Stimulated activated CD4-positive, alpha-beta T cell treated with anti-CD3 and anti-CD28 coated beads, Interleukin-12 subunit alpha, Interleukin-12 subunit beta, amount 100 ng/mL, for 24 hours (primary cell): ENCODE data around the gene GNAI2.

ENCODE experiments used
- DNase-seq, 2 experiments: peaks; one replicate each; pipeline ENCODE4 v3.0.0-alpha.2; 2020; ENCODE audit warnings: low read depth in 2 of 2

The GNAI2 gene

DNA sequence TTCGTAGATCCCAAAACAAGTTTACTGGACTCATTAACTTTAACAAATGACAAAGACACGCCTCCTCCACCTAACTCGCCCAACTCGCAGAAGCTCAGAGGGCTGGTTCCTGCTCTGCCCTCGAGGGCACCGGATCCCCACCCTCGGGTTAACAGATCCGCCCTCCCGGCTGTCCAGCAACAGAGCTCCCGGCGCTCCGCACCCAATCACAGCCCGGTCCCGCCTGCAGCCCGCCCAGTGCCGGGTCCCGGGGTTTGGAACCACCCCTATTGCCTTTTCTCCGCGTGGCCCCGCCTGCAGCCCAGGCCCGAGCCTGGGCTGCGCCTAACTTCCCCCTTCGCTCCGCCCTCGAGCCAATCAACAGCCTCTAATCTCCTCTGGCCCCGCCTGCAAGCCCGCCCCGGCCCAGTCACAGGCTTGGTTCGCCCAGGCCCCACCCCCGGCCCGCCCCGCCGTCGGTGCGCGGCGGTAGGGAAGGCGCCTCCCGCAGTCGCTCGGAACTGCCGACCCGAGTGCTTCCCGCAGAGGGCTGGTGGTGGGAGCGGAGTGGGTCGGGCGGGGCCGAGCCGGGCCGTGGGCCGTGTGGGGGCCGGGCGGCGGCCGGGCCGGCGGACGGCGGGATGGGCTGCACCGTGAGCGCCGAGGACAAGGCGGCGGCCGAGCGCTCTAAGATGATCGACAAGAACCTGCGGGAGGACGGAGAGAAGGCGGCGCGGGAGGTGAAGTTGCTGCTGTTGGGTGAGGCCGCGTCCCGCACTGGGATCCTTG is at the start of gene GNAI2:
TSS of gene GNAI2 (plus strand) at position 489 of the 768 bp plus-strand sequence. CDS start at position 621, 132 bp downstream.
- peak; percentile 96 to 98 for DNase-seq

DNA sequence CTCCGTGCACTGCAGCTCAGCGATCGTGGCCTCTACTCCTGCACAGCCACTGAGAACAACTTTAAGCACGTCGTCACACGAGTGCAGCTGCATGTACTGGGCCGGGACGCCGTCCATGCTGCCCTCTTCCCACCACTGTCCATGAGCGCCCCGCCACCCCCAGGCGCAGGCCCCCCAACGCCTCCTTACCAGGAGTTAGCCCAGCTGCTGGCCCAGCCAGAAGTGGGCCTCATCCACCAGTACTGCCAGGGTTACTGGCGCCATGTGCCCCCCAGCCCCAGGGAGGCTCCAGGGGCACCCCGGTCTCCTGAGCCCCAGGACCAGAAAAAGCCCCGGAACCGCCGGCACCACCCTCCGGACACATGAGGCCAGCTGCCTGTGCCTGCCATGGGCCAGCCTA is 48.3 kb upstream of the GNAI2 start:
- no peak for DNase-seq

DNA sequence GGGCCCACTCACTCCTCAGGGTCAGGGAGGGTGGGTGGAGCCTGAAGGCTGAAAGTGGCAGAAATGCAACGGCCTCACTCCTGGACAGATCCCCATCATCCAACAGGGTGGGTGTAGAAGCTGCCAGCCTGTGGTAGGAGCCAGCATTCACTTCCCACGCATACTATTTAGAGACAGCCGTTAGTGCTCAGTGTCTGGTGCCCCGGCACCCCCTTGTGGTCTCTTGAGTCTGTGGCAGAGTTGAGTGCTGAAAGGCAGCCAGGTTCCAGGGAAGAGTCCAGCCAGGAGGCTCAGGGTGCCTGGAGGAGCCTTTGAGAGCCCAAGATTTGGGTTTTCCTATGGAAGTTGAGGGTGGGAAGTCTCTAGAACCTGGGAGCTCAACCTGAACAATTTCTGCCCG is 46.7 kb upstream of the GNAI2 start:
- peak in 1 of 2 experiments; percentile 37 for DNase-seq

DNA sequence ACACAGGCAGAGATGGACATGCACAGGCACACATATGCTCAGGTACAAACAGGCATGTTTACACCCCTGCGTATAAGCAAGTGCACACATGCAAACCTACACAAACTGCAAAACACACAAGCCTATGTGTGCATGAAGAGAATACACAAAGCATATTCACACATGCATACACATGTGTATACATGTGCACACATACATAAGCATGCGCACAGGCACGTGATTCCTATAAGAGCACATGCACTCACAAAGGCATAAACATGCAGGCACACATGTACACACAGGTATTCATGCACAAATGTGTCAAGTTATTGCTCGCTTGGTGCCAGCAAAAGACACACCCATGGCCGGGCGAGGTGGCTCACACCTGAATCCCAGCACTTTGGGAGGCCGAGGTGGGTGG is 46.0 kb upstream of the GNAI2 start:
- DNase-seq = no peak

DNA sequence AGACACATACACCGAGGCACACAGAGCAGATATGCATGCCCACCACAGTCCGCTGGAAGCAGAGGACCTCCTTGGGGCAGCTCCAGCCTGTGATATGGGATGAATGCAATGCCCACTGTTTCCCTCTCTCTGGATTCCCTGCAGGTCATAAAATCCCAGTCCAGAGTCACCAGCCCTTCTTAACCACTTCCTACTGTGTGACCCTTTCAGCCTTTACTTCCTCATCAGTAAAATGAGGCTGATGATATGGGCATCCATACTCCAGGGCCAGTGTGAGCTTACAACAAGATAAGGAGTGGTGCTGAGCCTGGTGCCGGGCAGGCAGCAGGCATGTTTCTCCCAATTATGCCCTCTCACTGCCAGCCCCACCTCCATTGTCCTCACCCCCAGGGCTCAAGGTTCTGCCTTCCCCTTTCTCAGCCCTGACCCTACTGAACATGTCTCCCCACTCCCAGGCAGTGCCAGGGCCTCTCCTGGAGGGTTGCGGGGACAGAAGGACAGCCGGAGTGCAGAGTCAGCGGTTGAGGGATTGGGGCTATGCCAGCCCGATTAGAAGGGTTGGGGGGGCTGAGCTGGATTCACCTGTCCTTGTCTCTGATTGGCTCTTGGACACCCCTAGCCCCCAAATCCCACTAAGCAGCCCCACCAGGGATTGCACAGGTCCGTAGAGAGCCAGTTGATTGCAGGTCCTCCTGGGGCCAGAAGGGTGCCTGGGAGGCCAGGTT is 44.9 kb upstream of the GNAI2 start, which contains the start of gene GNAT1:
TSS of gene GNAT1 (plus strand) at position 675 of the 725 bp plus-strand sequence. CDS start 116 bp downstream, outside the sequence.
- DNase-seq = no peak

DNA sequence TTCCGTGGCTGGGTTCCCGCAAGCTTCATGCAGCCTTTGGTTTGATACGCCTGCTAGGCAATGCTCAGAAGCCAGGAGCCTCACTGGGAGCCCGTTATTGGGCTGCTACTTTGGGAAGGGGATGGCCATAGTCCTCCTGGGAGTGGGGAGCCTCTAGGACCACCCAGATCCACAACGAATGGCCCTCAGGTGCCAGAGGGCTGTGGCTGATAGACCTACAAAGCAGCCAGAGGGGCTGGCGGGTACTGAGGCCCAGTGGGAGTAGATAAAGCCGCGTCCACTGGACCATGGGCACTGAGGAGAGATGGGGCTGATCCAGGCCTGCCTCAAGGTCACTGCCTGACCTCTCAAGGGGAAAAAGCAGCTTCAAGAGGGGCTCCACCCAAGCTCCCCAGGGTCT is 43.9 kb upstream of the GNAI2 start:
- no peak for DNase-seq

DNA sequence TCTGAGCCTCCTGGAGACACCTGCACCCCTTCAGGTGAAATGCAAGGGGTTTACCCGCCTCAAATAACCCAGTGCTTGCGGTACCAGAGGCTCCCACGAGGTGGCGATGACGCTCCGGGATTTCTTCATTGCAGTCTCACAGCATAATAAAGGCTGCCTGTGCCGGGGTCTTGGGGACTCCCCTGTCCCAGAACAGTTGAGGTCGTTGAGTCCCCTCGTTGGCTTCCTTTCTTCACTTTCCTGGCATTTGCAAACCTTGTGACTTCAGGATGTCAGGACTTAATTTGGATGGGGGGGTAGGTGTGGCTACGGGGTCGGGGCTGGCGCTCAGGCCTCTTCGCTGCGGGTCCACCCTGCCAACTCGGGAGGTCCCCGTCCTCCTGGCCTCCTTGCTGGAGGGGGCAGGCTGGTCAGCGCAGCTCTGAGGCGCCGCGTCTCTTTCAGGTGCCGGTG is 43.3 kb upstream of the GNAI2 start:
- DNase-seq = peak; percentile 66 to 85

DNA sequence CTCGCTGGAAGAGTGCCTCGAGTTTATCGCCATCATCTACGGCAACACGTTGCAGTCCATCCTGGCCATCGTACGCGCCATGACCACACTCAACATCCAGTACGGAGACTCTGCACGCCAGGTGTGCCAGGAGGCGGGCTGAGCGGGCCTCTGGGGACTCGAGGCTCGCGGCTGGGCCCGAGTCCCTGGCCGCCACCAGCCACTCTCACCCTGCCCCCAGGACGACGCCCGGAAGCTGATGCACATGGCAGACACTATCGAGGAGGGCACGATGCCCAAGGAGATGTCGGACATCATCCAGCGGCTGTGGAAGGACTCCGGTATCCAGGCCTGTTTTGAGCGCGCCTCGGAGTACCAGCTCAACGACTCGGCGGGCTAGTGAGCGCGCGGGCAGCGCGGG is 42.7 kb upstream of the GNAI2 start:
- DNase-seq = no peak

DNA sequence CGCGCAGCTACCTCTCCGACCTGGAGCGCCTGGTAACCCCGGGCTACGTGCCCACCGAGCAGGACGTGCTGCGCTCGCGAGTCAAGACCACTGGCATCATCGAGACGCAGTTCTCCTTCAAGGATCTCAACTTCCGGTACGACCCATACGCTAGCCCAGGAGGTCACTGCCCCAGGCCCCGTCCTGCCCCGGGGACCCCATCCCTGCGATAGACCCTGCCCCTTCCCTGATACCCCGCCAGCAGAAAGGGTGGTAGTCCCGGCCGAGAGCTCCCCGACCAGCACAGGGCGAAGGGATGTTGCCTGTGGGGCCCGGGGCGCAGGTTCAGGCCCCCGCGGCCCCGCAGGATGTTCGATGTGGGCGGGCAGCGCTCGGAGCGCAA is 42.3 kb upstream of the GNAI2 start:
- no peak for DNase-seq

DNA sequence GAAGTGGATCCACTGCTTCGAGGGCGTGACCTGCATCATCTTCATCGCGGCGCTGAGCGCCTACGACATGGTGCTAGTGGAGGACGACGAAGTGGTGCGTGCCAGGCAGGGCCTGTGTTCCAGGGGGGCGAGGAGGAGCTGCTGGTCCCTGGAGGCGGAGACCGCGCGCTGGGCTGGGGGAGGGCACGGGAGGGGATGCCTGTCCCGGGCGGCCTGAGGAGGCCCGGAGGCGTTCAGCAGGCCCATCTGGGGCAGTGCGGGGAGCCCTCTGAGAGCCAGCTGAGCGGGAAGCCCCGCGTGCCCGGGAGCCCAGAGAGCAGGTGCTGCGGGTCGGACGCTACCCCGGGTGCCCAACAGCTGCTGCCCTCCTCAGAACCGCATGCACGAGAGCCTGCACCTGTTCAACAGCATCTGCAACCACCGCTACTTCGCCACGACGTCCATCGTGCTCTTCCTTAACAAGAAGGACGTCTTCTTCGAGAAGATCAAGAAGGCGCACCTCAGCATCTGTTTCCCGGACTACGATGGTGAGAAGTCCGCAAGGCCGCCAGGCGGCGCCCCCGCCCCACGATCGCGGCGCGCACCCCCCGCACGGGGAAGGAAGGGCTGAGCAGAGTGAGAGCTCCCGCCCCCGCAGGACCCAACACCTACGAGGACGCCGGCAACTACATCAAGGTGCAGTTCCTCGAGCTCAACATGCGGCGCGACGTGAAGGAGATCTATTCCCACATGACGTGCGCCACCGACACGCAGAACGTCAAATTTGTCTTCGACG is 41.7 kb upstream of the GNAI2 start:
- DNase-seq = peak; percentile 56 to 70

DNA sequence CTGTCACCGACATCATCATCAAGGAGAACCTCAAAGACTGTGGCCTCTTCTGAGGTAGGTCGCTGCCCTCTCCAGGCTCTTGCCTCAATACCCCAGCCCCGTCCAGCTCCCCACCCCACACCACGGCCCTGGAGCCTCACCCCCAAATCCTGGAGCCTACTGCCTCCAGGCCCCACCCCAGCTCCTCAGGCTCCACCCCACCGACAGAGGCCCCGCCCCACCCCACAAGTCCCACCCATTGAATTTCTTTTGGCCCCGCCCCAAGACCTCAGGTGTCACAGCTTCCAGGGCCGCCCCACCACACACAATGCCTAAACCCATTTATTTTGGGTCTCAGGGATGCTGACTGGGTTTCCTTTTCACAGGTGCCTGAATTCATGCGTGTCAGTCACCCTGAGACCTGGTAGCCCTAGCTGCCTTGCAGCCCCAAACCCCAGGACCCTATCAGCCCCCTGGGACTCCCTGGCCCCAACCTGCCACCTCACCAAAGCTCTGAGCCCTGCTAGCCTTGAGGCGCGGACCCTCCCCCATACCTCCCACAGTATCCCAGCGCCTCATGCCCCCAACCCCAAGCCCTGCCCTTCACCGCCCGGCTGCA is 41.0 kb upstream of the GNAI2 start:
- no peak for DNase-seq

DNA sequence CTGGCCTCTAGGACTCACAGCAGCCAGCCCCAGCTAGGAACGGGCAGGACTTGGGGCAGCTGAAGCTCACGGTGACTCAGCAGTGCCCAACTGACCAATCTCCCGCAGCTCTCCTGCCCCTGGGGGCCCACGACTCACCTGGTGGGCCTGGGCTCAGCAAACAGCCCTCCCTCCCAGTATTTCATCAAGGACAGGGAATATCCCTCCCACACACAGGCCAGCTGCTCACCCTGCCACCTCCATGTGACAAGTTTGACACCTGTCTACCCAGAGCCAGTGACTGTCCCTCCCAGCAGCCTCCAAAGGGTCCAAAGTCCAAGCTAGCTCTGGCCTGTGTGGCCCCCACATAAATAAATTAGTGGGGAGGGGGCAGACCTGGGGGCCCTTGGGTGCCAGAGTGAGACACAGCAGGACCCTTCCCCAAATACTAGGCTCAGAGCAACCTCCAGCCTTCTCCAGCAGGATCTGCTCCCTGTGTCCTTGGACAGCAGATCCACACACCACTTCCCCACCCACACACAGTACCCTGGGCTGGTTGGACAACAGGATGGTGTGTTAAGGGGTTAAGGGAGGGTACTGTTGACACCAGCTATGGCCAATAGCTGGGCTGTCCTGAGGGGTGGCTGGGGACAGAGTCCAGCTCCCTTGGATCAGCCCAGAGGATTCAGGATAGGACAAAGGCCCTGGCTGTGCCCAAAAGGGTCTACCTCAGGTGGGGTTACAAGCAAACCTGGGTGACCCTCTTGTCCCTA is 40.3 kb upstream of the GNAI2 start:
- DNase-seq = no peak

DNA sequence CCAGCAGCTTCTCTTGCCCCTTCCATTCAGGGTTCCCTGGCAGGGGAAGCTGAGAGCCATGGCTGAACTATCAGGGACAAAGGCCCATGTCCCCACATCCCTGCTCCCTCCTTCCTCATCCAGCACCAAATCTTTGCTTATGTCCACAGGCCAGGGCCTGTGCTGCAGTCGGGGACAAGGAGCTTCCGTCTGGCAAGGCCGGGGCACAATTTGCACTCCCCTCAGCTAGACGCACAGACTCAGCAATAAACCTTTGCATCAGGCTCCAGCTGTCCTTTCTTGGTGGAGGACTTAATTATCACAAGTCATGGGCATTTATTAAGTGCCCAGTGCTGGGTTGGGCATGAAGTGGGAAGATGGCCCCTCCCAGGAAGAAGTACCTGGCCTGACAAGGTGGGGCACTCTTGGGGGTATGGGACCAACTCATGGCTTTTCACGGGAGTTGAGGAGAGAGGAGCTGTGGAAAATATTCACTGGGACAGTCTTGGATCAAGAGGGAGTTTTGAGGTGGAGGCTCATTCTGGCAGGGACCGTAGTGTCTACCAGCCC is 39.7 kb upstream of the GNAI2 start:
- no peak for DNase-seq

DNA sequence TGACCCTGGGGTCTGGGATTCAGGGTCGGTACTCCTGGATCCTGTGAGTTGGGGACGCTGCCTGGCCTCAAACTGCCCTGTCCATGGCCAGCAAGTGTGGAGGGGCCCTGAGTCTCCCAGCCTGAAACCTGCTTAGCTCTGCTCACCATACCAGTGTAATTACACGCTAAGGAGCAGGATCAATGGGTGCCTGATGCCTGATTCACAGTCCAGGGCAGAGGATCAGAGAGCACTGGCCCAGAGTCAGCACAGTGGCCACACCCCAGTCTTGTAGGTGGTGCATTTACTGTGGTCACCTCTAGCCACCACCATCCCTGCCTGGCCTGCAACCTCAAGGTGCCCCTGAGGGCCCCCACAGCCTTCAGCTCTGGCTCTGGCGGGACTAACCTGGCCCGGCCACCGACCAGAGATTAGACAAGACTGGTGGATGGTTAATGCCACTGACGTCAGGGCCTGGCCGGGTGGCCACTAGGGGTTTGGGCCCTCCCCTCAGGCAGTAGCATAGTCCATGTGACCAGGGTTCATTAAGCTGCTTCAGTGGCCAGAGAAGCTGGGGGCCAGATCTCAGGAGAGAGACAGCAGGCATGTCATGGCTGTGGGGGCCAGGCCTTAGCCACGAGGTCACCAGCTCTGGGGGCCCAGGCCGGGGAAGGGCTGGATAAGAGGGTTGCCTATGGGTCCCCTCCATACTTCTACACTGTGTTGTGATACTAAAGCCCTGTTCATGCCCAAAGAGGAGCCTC is 34.3 kb upstream of the GNAI2 start:
- no peak for DNase-seq

DNA sequence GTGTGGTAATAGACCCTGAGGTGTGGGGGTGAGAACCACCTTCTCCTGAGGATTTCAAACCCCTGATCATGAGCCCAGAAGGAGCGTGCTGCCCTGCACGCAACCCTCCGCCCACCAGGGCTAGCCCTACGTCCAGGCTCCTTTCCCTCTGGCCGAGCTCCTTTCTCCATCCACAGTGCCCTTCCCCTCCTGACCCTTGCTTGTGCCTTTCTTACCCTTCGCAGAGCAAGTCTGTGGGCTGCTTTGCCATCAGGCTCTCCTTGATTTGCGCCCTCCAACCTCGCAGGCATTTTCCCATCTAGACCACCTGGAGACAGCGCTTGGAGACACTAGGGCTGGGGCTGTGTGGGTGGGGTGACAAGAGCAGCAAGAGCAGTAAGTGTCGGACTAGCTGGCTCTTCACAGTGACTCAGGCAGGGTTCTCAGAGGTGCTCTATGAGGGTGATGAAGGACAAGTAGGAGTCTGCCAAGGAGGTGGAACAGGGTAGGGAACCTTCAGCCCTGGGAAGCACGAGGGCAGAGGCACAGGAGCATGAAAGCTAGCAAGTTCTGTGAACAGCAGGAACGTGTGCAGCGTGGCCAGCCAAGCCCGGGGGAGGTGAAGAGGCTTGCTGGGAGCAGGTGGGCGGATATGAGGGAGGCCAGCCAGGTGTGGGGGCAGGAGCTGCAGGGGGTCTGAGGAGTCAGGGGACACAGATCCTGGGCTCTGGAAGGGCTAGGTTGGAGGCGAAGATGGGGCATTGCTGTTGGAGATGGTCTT is 33.5 kb upstream of the GNAI2 start:
- DNase-seq = no peak

DNA sequence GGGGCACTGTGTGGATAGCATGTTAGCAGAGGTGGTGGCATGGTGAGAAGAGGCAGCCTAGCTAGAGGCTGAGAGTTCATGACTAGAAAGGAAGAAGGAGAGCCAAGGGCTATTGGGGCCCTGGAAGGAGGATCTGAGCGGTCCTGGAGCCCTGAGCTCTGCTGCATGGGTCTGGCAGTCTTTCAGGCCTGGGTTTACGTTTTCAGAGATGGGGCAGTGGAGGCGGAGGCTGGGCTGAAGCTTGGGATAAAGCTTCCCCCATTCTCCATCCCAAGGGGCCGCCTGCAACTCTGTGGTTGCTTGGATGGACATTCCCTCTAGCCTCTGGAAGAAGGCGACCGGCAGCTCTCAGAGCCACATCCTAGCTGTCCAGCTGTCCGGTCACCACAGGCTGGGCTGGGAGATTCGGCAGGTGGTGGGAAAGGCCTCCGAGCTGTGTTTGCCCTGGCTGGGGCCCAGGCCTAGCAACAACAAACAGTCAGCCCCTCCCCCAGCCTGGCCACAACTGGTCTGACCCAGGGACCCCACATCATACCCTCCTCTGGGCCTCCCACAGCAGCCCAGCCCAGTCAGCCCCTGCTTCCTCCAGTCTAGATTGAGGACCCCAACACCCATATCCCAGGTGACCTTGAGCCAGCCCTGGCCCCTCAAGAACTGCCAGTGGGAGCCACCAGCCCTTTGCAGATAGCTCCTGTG is 32.7 kb upstream of the GNAI2 start:
- DNase-seq = no peak

DNA sequence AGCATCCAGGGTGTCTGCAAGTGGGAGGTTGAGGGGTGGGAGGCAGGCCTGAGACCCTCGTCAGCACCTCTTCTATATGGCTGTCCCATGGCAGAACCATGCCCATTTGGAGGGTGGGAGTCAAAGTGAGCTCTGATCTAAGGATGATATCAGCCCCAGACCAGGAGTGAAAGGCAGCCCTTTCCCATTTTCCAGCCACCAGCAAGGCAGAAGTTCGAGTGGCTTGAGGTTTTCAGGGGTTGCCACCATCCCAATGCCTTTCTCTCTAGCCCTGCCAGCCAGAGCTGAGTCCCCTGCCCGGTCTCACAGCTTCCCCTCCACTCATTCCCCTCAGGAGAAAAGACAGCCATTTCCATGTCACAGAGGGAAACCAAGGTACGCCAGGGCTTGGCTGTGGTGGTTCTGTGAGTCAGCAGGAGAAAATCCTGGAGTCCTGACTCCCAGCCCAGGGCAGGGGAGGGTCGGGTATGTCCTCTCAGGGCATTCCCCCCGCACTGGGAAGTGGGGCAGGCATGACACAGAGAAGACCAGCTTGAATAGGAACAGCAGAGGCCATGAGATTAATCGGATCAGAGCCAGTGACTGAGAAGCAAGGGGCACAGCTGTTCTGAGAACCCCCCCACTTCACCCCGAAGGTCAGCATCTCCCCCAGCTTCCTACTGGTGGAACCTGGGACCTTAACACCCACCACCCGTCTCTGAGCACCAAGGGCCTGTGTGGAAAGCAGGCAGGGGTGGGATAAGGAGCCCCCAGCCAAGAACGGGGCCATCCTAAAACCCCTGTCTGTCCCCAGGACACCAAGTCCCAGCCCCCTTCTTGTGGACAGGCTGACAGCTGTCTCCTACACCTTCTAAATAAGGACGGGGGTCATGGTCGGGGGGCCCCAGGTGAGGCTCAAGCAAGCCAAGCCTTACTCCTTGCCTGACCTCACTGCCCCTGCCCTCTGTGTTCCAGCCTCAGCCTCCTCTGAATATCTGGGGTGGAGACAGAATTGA is 31.9 kb upstream of the GNAI2 start:
- DNase-seq = no peak
